ENCODE results near the gene TCF7L2.

DNA sequence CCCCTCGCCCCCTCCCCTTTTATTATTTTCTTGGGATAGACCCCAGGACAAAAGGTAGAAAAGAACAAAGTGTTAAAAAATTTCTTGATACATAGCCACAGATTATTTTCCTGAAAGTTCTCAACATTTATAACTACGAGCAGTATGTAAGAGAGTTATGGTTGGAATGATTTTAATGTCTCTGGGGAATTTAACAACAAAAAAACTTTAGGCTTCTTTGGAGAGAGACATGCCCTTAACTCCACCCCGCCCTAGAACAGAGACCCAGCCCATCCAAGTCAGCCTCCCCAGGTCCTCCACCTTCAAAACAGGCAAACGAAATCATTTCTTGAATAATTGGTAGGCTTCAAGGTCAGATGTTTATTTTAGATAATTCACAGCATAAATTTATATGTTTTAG is 97.1 kb downstream of the TCF7L2 start:
- TF ChIP-seq POLR2A (IDR thresholded peaks at IDR 0.05) (no peak), EP300 (IDR thresholded peaks at IDR 0.05) (no peak)
- TF ChIP-seq, protein P1, sequence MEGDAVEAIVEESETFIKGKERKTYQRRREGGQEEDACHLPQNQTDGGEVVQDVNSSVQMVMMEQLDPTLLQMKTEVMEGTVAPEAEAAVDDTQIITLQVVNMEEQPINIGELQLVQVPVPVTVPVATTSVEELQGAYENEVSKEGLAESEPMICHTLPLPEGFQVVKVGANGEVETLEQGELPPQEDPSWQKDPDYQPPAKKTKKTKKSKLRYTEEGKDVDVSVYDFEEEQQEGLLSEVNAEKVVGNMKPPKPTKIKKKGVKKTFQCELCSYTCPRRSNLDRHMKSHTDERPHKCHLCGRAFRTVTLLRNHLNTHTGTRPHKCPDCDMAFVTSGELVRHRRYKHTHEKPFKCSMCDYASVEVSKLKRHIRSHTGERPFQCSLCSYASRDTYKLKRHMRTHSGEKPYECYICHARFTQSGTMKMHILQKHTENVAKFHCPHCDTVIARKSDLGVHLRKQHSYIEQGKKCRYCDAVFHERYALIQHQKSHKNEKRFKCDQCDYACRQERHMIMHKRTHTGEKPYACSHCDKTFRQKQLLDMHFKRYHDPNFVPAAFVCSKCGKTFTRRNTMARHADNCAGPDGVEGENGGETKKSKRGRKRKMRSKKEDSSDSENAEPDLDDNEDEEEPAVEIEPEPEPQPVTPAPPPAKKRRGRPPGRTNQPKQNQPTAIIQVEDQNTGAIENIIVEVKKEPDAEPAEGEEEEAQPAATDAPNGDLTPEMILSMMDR (IDR thresholded peaks at IDR 0.05) = no peak

Measured in tibial nerve (tissue), 4 donors.